ENCODE measurements around the gene MAPKAP1.

The MAPKAP1 gene

GRCh38 chr9:125439434-125440272 is 267.4 kb downstream of the MAPKAP1 start:
- CTCF ChIA-PET = no interaction called here
- POLR2A ChIA-PET = interaction anchor here (1.1 kb wide), 1 partner anchor 198 kb away, joined by 4 read pairs; the partner anchor contains the start of gene HSPA5
- TF ChIP-seq TARDBP (IDR thresholded peaks at IDR 0.05) = no peak
- no peak for DNase-seq (ENCODE audit: extremely low spot score)

GRCh38 chr9:125438506-125439433 is 268.2 kb downstream of the MAPKAP1 start:
- CTCF ChIA-PET = no interaction called here
- POLR2A ChIA-PET = no interaction called here
- TF ChIP-seq ARNT (IDR thresholded peaks at IDR 0.05) = no peak
- no peak for TF ChIP-seq FOXM1 (IDR thresholded peaks at IDR 0.05; ENCODE audit: borderline replicate concordance)
- no peak for TF ChIP-seq FOXK2 (IDR thresholded peaks at IDR 0.05)
- no peak for TF ChIP-seq CTBP1 (IDR thresholded peaks at IDR 0.05; ENCODE audit: borderline replicate concordance)
- TF ChIP-seq NFRKB (IDR thresholded peaks at IDR 0.05) = no peak
- TF ChIP-seq LEF1 (IDR thresholded peaks at IDR 0.05; ENCODE audit: borderline replicate concordance) = no peak
- TF ChIP-seq FOXA1 (IDR thresholded peaks at IDR 0.05) = no peak
- no peak for TF ChIP-seq HDGF (IDR thresholded peaks at IDR 0.05; ENCODE audit: borderline replicate concordance)
- no peak for TF ChIP-seq BHLHE40 (IDR thresholded peaks at IDR 0.05; ENCODE audit: borderline replicate concordance)
- TF ChIP-seq SP1 (IDR thresholded peaks at IDR 0.05) = no peak
- no peak for TF ChIP-seq ELF4 (IDR thresholded peaks at IDR 0.05)
- TF ChIP-seq L3MBTL2 (conservative IDR thresholded peaks at IDR 0.05) = no peak
- no peak for TF ChIP-seq ZNF384 (IDR thresholded peaks at IDR 0.05)
- TF ChIP-seq, protein P1, sequence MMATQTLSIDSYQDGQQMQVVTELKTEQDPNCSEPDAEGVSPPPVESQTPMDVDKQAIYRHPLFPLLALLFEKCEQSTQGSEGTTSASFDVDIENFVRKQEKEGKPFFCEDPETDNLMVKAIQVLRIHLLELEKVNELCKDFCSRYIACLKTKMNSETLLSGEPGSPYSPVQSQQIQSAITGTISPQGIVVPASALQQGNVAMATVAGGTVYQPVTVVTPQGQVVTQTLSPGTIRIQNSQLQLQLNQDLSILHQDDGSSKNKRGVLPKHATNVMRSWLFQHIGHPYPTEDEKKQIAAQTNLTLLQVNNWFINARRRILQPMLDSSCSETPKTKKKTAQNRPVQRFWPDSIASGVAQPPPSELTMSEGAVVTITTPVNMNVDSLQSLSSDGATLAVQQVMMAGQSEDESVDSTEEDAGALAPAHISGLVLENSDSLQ (IDR thresholded peaks at IDR 0.05) = no peak
- TF ChIP-seq TARDBP (IDR thresholded peaks at IDR 0.05) = no peak
- DNase-seq (ENCODE audit: extremely low spot score) = no peak

GRCh38 chr9:125437771-125438221 is 269.2 kb downstream of the MAPKAP1 start:
- POLR2A ChIA-PET = no interaction called here

GRCh38 chr9:125436613-125437443 is 270.2 kb downstream of the MAPKAP1 start:
- TF ChIP-seq L3MBTL2 (conservative IDR thresholded peaks at IDR 0.05) (no peak), FOXA1 (IDR thresholded peaks at IDR 0.05) (no peak), ELF4 (IDR thresholded peaks at IDR 0.05) (no peak), SUZ12 (IDR thresholded peaks at IDR 0.05) (no peak), ARNT (IDR thresholded peaks at IDR 0.05) (no peak), FOXK2 (IDR thresholded peaks at IDR 0.05) (no peak), SP1 (IDR thresholded peaks at IDR 0.05) (no peak), FOXM1 (IDR thresholded peaks at IDR 0.05; ENCODE audit: borderline replicate concordance) (no peak), TARDBP (IDR thresholded peaks at IDR 0.05) (no peak), LEF1 (IDR thresholded peaks at IDR 0.05; ENCODE audit: borderline replicate concordance) (no peak), CTBP1 (IDR thresholded peaks at IDR 0.05; ENCODE audit: borderline replicate concordance) (no peak), NFRKB (IDR thresholded peaks at IDR 0.05) (no peak), BHLHE40 (IDR thresholded peaks at IDR 0.05; ENCODE audit: borderline replicate concordance) (no peak)
- TF ChIP-seq, protein P1 (IDR thresholded peaks at IDR 0.05) = no peak
- POLR2A ChIA-PET = no interaction called here
- CTCF ChIA-PET = interaction anchor here (0.6 kb wide), 1 partner anchor 521 kb away, joined by 4 read pairs; no protein-coding TSS in a partner anchor
- no peak for DNase-seq (ENCODE audit: extremely low spot score)

More at GRCh38 chr9:125437771-125438221, 269.2 kb downstream of the MAPKAP1 start:
- no peak for DNase-seq (ENCODE audit: extremely low spot score)
- TF ChIP-seq NFRKB (IDR thresholded peaks at IDR 0.05) = no peak
- no peak for TF ChIP-seq ELF4 (IDR thresholded peaks at IDR 0.05)
- no peak for TF ChIP-seq LEF1 (IDR thresholded peaks at IDR 0.05; ENCODE audit: borderline replicate concordance)
- TF ChIP-seq ZNF384 (IDR thresholded peaks at IDR 0.05) = no peak
- TF ChIP-seq TARDBP (IDR thresholded peaks at IDR 0.05) = no peak
- TF ChIP-seq SP1 (IDR thresholded peaks at IDR 0.05) = no peak
- TF ChIP-seq ARNT (IDR thresholded peaks at IDR 0.05) = no peak
- TF ChIP-seq FOXM1 (IDR thresholded peaks at IDR 0.05; ENCODE audit: borderline replicate concordance) = no peak
- no peak for TF ChIP-seq FOXK2 (IDR thresholded peaks at IDR 0.05)
- TF ChIP-seq FOXA1 (IDR thresholded peaks at IDR 0.05) = no peak
- no peak for TF ChIP-seq CTBP1 (IDR thresholded peaks at IDR 0.05; ENCODE audit: borderline replicate concordance)
- no peak for TF ChIP-seq HDGF (IDR thresholded peaks at IDR 0.05; ENCODE audit: borderline replicate concordance)
- no peak for TF ChIP-seq SUZ12 (IDR thresholded peaks at IDR 0.05)
- TF ChIP-seq, protein P1 (IDR thresholded peaks at IDR 0.05) = no peak
- no peak for TF ChIP-seq BHLHE40 (IDR thresholded peaks at IDR 0.05; ENCODE audit: borderline replicate concordance)
- no peak for TF ChIP-seq L3MBTL2 (conservative IDR thresholded peaks at IDR 0.05)
- CTCF ChIA-PET = interaction anchor here (0.6 kb wide), 1 partner anchor 520 kb away, joined by 4 read pairs; no protein-coding TSS in a partner anchor

Data from HEK293T (cell line).